ENCODE data around the gene NUFIP2.

- TF ChIP-seq POLR2A (IDR thresholded peaks at IDR 0.05) (no peak), POLR2AphosphoS5 (IDR thresholded peaks at IDR 0.05) (no peak)
Observed at GRCh38 chr17:29257756-29258155, 36.2 kb downstream of the NUFIP2 start.

Measured in transverse colon (tissue), 3 donors.